Keratinocyte (primary cell): Measurements from ENCODE around the gene KRTAP5-4. TPM values are rescaled to one million over a fixed set of nuclear protein-coding genes. Genes with fewer than 3 reads are reported as not detected.
A peak's percentile ranks its signal among the peaks of the same experiment; 100 is the strongest.

Experiments used
- DNase-seq: peaks from one replicate; pipeline ENCODE4 v3.0.0-alpha.2; 2011; ENCODE audit warnings: low read depth, missing footprints, low spot score
- FAIRE-seq: peaks from 2 replicates; lab custom pipeline; 2011; peaks lifted over from hg19 to GRCh38; lab: Jason Lieb, UNC
- H2AFZ ChIP-seq: 2 replicates; pipeline ENCODE4 v1.6.0; 2012; ENCODE audit warnings: low read length, control low read depth, inconsistent platforms; ENCODE audit not compliant: control insufficient read depth
- H3K27ac ChIP-seq: 2 replicates; pipeline ENCODE4 v1.5.1; 2011; ENCODE audit warnings: low read length; ENCODE audit not compliant: control insufficient read depth, insufficient read depth
- H3K27me3 ChIP-seq: 3 replicates; pipeline ENCODE4 v1.6.0; 2011; ENCODE audit warnings: low read length; ENCODE audit not compliant: control insufficient read depth, insufficient read depth; ENCODE audit errors: extremely low read depth
- H3K36me3 ChIP-seq, 2 experiments: 2 replicates in 1 of 2; 3 replicates in 1 of 2; pipeline ENCODE4 v1.5.1; 2011; ENCODE audit warnings: low read length in 2 of 2, mild to moderate bottlenecking in 1 of 2; ENCODE audit not compliant: control insufficient read depth in 2 of 2, insufficient read depth in 2 of 2; ENCODE audit errors: extremely low read depth in 1 of 2
- H3K4me1 ChIP-seq: 3 replicates; pipeline ENCODE4 v1.5.1; 2011; ENCODE audit warnings: low read length; ENCODE audit not compliant: control insufficient read depth, insufficient read depth; ENCODE audit errors: extremely low read depth
- H3K4me2 ChIP-seq: 3 replicates; pipeline ENCODE4 v1.6.0; 2011; ENCODE audit warnings: low read depth, low read length; ENCODE audit not compliant: control insufficient read depth, insufficient read depth; ENCODE audit errors: extremely low read depth
- H3K4me3 ChIP-seq, 3 experiments: fragments of 200-600 bp in 1 of 3; sonication (generic) in 1 of 3; 2 replicates in 2 of 3; 3 replicates in 1 of 3; pipeline ENCODE4 v1.5.1; 2011 to 2016; ENCODE audit warnings: low read length in 3 of 3, mild to moderate bottlenecking in 3 of 3, control low read depth in 2 of 3, inconsistent platforms in 1 of 3, low read depth in 1 of 3, mixed read lengths in 1 of 3, mixed run types in 1 of 3, moderate library complexity in 1 of 3; ENCODE audit not compliant: control insufficient read depth in 2 of 3, insufficient read depth in 2 of 3; ENCODE audit errors: extremely low read depth in 1 of 3
- H3K79me2 ChIP-seq: 2 replicates; pipeline ENCODE4 v1.6.0; 2012; ENCODE audit warnings: low read length; ENCODE audit not compliant: control insufficient read depth, insufficient read depth
- H3K9ac ChIP-seq: 3 replicates; pipeline ENCODE4 v1.6.0; 2011; ENCODE audit warnings: low read length; ENCODE audit not compliant: control insufficient read depth, insufficient read depth; ENCODE audit errors: extremely low read depth
- H3K9me1 ChIP-seq: 3 replicates; pipeline ENCODE4 v1.6.0; 2011; ENCODE audit warnings: low read length; ENCODE audit not compliant: control insufficient read depth, insufficient read depth; ENCODE audit errors: extremely low read depth
- H3K9me3 ChIP-seq: 2 replicates; pipeline ENCODE4 v1.5.1; 2012; ENCODE audit warnings: low read depth, low read length; ENCODE audit not compliant: control insufficient read depth
- H4K20me1 ChIP-seq: 3 replicates; pipeline ENCODE4 v1.6.0; 2011; ENCODE audit warnings: low read length; ENCODE audit not compliant: control insufficient read depth, insufficient read depth; ENCODE audit errors: extremely low read depth
- EZH2 ChIP-seq: IDR thresholded peaks from one replicate; pipeline ENCODE4 v1.6.1; 2012; ENCODE audit warnings: inconsistent platforms, mild to moderate bottlenecking, low read length, moderate library complexity
- dilution Hi-C: fragments of 300-500 bp; cut with MboI; formaldehyde crosslinking; loops from one replicate; pipeline ENCODE4 v1.7.0; 2020; ENCODE audit warnings: low sequenced_read_pairs; ENCODE audit not compliant: extremely low pct_ligation_motif_present
- polyA plus RNA-seq, 5 experiments: library from polyadenylated mRNA; depleted of rRNA in 3 of 5; stranded (reverse) in 3 of 5; stranded (forward) in 1 of 5; unstranded in 1 of 5; fragments of >200 nt; gene quantifications; 1 replicate in 1 of 5; 2 replicates in 3 of 5; 3 replicates in 1 of 5; pipeline versions ENCODE4 v1.2.1 to v1.2.3, GENCODE V29; 2011 to 2012; ENCODE audit warnings: missing spikeins in 2 of 5, low read depth in 1 of 5, low replicate concordance in 1 of 5
- TF ChIP-seq, protein P1 (sequence below), 3 experiments: IDR thresholded peaks in 1 of 3; conservative IDR thresholded peaks in 1 of 3; optimal IDR thresholded peaks in 1 of 3; 2 replicates in 2 of 3; 3 replicates in 1 of 3; pipeline versions ENCODE3 to v1.5.1; 2011; ENCODE audit warnings: low read length in 3 of 3, mild to moderate bottlenecking in 3 of 3, moderate library complexity in 2 of 3, control low read depth in 1 of 3, inconsistent platforms in 1 of 3; ENCODE audit not compliant: insufficient read depth in 2 of 3; ENCODE audit errors: extremely low read depth in 1 of 3

KRTAP5-4 gene
- polyA plus RNA-seq, 1 donor (not counting 4 experiments of a cell fraction or from before 2014, with no cell fraction given), result not detected

DNA sequence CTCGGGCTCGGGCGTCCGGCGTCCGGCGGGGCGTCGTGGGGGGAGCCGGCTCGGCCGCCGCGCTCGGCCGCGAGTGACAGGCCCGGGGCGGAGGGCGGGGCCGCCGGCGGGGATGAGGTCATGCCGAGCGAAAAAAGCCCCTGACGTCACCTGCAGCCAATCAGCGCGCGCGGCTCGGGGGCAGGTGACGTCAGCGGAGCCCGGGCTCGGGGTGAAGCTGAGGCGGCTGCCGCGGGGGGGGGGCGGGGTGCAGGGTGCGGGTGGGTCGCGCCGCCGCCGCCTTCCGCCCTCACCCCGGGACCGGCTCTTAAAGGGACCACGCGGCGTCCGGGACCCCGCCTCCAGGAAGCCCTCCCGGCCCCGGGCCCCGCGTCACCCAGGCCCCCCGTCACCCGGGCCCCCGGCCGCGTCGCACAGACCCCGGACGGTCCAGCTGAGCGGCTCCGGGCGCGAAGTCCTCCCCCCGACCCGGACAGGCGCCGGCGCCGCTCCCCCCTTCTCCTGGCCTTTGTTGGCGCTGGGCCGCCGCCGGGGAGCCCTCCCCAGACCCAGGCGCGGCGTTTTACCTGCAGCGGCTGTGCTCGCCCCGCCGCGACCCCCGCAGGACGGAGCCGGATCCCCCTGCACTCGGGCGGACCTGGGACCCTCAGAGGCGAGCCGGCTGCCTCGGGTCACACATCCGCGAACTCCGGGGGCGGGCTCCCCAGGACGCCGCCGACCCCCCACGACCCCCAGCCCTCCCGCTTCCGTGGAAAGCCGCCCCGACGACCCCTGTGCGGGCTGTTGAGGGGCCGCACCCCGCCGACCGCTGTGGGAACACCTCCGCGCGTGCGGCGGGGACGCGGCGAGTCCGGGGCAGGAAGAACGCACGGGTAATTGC, 49.5 kb downstream of the KRTAP5-4 start, which contains the start of gene DUSP8:
Gene DUSP8, minus strand, starts transcription at position 75 of the 880 bp plus-strand sequence. CDS start 6,445 bp downstream, outside the sequence.
- no peak for FAIRE-seq
- no peaks in the 10 kb centered on the region for H3K4me1 ChIP-seq
- H3K36me3 ChIP-seq, result no peaks in the 10 kb centered on the region
- no peak within 1 kb of the TSS for H3K27ac ChIP-seq
- H3K27me3 ChIP-seq, result peaks cover 37% of the 10 kb centered on the region
- no peaks in the 10 kb centered on the region for H3K9me1 ChIP-seq
- no peak within 1 kb of the TSS for H2AFZ ChIP-seq
- H3K9ac ChIP-seq, result peak within 1 kb of the TSS; percentile 71
- peak within 1 kb of the TSS; percentile 7 to 70 (median 56) for H3K4me3 ChIP-seq
- TF ChIP-seq EZH2, result no peak
- TF ChIP-seq, protein P1, sequence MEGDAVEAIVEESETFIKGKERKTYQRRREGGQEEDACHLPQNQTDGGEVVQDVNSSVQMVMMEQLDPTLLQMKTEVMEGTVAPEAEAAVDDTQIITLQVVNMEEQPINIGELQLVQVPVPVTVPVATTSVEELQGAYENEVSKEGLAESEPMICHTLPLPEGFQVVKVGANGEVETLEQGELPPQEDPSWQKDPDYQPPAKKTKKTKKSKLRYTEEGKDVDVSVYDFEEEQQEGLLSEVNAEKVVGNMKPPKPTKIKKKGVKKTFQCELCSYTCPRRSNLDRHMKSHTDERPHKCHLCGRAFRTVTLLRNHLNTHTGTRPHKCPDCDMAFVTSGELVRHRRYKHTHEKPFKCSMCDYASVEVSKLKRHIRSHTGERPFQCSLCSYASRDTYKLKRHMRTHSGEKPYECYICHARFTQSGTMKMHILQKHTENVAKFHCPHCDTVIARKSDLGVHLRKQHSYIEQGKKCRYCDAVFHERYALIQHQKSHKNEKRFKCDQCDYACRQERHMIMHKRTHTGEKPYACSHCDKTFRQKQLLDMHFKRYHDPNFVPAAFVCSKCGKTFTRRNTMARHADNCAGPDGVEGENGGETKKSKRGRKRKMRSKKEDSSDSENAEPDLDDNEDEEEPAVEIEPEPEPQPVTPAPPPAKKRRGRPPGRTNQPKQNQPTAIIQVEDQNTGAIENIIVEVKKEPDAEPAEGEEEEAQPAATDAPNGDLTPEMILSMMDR (optimal IDR thresholded peaks at IDR 0.05 in 1 of 3, IDR thresholded peaks at IDR 0.05 in 1 of 3, conservative IDR thresholded peaks at IDR 0.05 in 1 of 3; ENCODE audit: extremely low read depth in 1 of 3, insufficient read depth in 2 of 3, low read length in 3 of 3), result no peak
- dilution Hi-C loops, result no loop called here
- H3K79me2 ChIP-seq, result no peaks in the 10 kb centered on the region
- H3K4me2 ChIP-seq, result peak within 1 kb of the TSS; percentile 66
- H4K20me1 ChIP-seq, result peaks cover 2% of the 10 kb centered on the region
- H3K9me3 ChIP-seq, result no peaks in the 10 kb centered on the region
- peak; percentile 40 for DNase-seq

DNA sequence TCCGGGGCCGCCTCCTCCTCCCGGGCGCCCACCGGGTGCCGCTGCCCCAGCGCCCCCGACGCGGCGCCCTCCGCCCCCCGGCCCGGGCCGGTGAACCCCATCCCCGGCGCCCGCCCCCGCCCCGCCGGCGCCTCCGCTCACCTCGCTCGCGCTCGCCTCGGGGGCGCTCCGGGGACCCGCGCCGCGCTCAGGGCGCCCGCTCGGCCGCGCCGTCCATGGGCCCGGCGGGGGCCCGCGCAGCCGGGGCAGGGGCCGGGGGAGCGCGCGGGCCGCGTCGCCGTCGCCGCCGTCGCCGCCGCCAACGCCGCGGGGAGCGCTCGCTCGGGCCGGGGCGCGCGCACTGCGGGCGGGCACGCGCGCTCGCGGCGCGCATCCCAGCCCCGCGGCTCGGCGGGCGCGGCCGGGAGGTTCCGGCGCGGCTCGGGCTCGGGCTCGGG, 50.2 kb downstream of the KRTAP5-4 start:
- no peak for FAIRE-seq
- Histone ChIP-seq H2AFZ (no peak overlapping the region), H4K20me1 (peaks cover 2% of the 10 kb centered on the region), H3K9ac (peak overlapping the region; percentile 52), H3K27me3 (peaks cover 37% of the 10 kb centered on the region), H3K79me2 (no peaks in the 10 kb centered on the region), H3K4me3 (peak overlapping the region in 1 of 3 experiments; percentile 56), H3K9me3 (no peaks in the 10 kb centered on the region), H3K36me3 (no peaks in the 10 kb centered on the region), H3K9me1 (no peaks in the 10 kb centered on the region), H3K27ac (no peak overlapping the region), H3K4me2 (peak overlapping the region; percentile 37), H3K4me1 (no peaks in the 10 kb centered on the region)
- dilution Hi-C loops, result no loop called here
- TF ChIP-seq, protein P1 (optimal IDR thresholded peaks at IDR 0.05 in 1 of 3, IDR thresholded peaks at IDR 0.05 in 1 of 3, conservative IDR thresholded peaks at IDR 0.05 in 1 of 3; ENCODE audit: extremely low read depth in 1 of 3, insufficient read depth in 2 of 3, low read length in 3 of 3), result no peak
- no peak for TF ChIP-seq EZH2
- DNase-seq, result no peak

Other genes starting within 250 kb of the KRTAP5-4 start
- 0.09 to 0.85 TPM (median 0.20 TPM) in 3 replicates for gene BRSK2, start 232.2 kb downstream of the KRTAP5-4 start, polyA plus RNA-seq
- 33.7 to 61.9 TPM (median 37.7 TPM) in 3 replicates for gene MOB2, start 135.4 kb downstream of the KRTAP5-4 start, polyA plus RNA-seq
- 0.58 to 1.7 TPM (median 1.3 TPM) in 3 replicates for gene DUSP8, start 49.9 kb downstream of the KRTAP5-4 start, polyA plus RNA-seq
- not detected in 3 replicates for gene KRTAP5-1, start 36.9 kb downstream of the KRTAP5-4 start, polyA plus RNA-seq
- gene KRTAP5-2, start 23.8 kb downstream of the KRTAP5-4 start, polyA plus RNA-seq, result not detected in 3 replicates
- gene KRTAP5-3, start 13.7 kb downstream of the KRTAP5-4 start, polyA plus RNA-seq, result not detected in 3 replicates
- gene KRTAP5-5, start 7.6 kb upstream of the KRTAP5-4 start, polyA plus RNA-seq, result not detected in 3 replicates
- gene KRTAP5-6, start 75.1 kb upstream of the KRTAP5-4 start, polyA plus RNA-seq, result not detected in 3 replicates
- 0.03 to 0.18 TPM (median 0.14 TPM) in 3 replicates for gene IFITM10, start 128.5 kb upstream of the KRTAP5-4 start, polyA plus RNA-seq
- gene CTSD, start 141.8 kb upstream of the KRTAP5-4 start, polyA plus RNA-seq, result 152 to 353 TPM (median 215 TPM) in 3 replicates
- gene SYT8, start 212.9 kb upstream of the KRTAP5-4 start, polyA plus RNA-seq, result 19.3 to 26.4 TPM (median 22.3 TPM) in 3 replicates
- 7.5 to 10.7 TPM (median 9.4 TPM) in 3 replicates for gene TNNI2, start 216.8 kb upstream of the KRTAP5-4 start, polyA plus RNA-seq
- 0.94 to 1.5 TPM (median 0.95 TPM) in 3 replicates for gene LSP1, start 230.9 kb upstream of the KRTAP5-4 start, polyA plus RNA-seq